Upper lobe of left lung (tissue), 4 donors: Measurements from ENCODE around the gene PRAMEF10.
"Not testable (repeated sequence)": the region's sequence is repeated elsewhere in the genome, so short reads cannot be mapped to it uniquely, and the experiment has no call there.

Experiments
- CTCF ChIP-seq, 6 experiments: fragments of 450-650 bp in 4 of 6; fragments of 200-600 bp in 2 of 6; sonication (generic) in 2 of 6; IDR thresholded peaks; one replicate each; pipeline ENCODE4 v1.5.1; 2016 to 2019; ENCODE audit warnings: antibody characterized with exemption in 6 of 6
- EP300 ChIP-seq, 4 donors: sonication (generic); formaldehyde crosslinking; IDR thresholded peaks; one replicate each; pipeline ENCODE4 v1.5.1; 2017; ENCODE audit warnings: antibody characterized with exemption in 4 of 4, control low read depth in 2 of 4
- POLR2A ChIP-seq, 4 donors: fragments of 450-650 bp; IDR thresholded peaks; one replicate each; pipeline ENCODE4 v1.5.1; 2016 to 2017; ENCODE audit warnings: antibody characterized with exemption in 4 of 4, mild to moderate bottlenecking in 2 of 4
- POLR2AphosphoS5 ChIP-seq, 2 donors: sonication (generic); formaldehyde crosslinking; IDR thresholded peaks; one replicate each; pipeline ENCODE4 v1.5.1; 2017; ENCODE audit warnings: antibody characterized with exemption in 2 of 2

GRCh38 chr1:12886101-12886500 is 12.0 kb downstream of the PRAMEF10 start, which contains the start of gene PRAMEF4:
- TF ChIP-seq CTCF, POLR2A, POLR2AphosphoS5, EP300 (IDR thresholded peaks at IDR 0.05): not testable (repeated sequence)
